Measurements from ENCODE around the gene ABCA9. TPM values are rescaled to one million over a fixed set of nuclear protein-coding genes. Genes with fewer than 3 reads are reported as not detected.
A peak's percentile ranks its signal among the peaks of the same experiment; 100 is the strongest.

ABCA9 gene
- total and polyA plus RNA-seq, 9 of the 15 experiments (the other 6 are each of a cell fraction or from before 2014, with no cell fraction given) = 0.04 TPM; not detected in 8

DNA sequence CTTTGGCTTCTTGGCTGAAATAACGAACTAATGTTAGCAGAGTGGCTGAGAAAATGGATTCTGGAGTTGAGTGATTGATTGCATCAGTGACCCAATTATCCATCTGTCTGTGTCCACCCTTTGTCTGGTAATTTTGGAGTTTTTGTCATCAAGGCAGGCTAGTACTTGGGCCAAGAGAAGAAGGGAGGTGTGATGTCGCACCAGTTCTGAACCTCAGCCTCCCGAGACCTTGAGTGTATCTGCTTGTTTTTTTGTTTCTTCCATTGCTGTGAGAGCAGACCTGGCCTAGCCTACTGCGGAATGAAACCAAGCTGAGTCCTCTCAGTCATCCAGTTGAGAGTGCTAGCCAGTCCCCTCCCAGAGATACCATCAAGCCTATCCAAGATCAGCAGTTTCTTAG, 110.0 kb downstream of the ABCA9 start (continued):
- TF ChIP-seq, protein P1, sequence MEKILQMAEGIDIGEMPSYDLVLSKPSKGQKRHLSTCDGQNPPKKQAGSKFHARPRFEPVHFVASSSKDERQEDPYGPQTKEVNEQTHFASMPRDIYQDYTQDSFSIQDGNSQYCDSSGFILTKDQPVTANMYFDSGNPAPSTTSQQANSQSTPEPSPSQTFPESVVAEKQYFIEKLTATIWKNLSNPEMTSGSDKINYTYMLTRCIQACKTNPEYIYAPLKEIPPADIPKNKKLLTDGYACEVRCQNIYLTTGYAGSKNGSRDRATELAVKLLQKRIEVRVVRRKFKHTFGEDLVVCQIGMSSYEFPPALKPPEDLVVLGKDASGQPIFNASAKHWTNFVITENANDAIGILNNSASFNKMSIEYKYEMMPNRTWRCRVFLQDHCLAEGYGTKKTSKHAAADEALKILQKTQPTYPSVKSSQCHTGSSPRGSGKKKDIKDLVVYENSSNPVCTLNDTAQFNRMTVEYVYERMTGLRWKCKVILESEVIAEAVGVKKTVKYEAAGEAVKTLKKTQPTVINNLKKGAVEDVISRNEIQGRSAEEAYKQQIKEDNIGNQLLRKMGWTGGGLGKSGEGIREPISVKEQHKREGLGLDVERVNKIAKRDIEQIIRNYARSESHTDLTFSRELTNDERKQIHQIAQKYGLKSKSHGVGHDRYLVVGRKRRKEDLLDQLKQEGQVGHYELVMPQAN (IDR thresholded peaks at IDR 0.05; ENCODE audit: borderline replicate concordance) = no peak
- TF ChIP-seq BHLHE40 (IDR thresholded peaks at IDR 0.05; ENCODE audit: low read length) = no peak
- no peak for TF ChIP-seq CTBP1 (IDR thresholded peaks at IDR 0.05; ENCODE audit: borderline replicate concordance)
- no peak for TF ChIP-seq RBM34 (IDR thresholded peaks at IDR 0.05; ENCODE audit: borderline replicate concordance, insufficient read depth, low read length)
- no peak for TF ChIP-seq DMBX1 (CRISPR knock-in tag; IDR thresholded peaks at IDR 0.05; ENCODE audit: borderline replicate concordance)
- TF ChIP-seq ZNF197 (CRISPR knock-in tag; IDR thresholded peaks at IDR 0.05; ENCODE audit: low read depth) = no peak
- no peak for TF ChIP-seq MCM5 (IDR thresholded peaks at IDR 0.05; ENCODE audit: low read depth)
- no peak for TF ChIP-seq GMEB1 (CRISPR knock-in tag; IDR thresholded peaks at IDR 0.05)
- no peak for TF ChIP-seq NR1H2 (CRISPR knock-in tag; IDR thresholded peaks at IDR 0.05)
- TF ChIP-seq PKNOX1 (IDR thresholded peaks at IDR 0.05) = peak; percentile 54; the same call in 1 of the 2 replicates
- TF ChIP-seq HMBOX1 (IDR thresholded peaks at IDR 0.05) = peak; percentile 82
- no peak for TF ChIP-seq ZEB2 (IDR thresholded peaks at IDR 0.05)
- TF ChIP-seq TFE3 (CRISPR knock-in tag; IDR thresholded peaks at IDR 0.05) = no peak
- TF ChIP-seq FOXK2 (conservative IDR thresholded peaks at IDR 0.05 in 1 of 2, IDR thresholded peaks at IDR 0.05 in 1 of 2; ENCODE audit: low read depth in 2 of 2) = peak in 1 of 2 experiments; percentile 30; a peak in 1 of 4 replicates
- peak; percentile 44; the same call in 1 of the 2 replicates for TF ChIP-seq CEBPB (tag; IDR thresholded peaks at IDR 0.05)
- TF ChIP-seq MEIS2 (IDR thresholded peaks at IDR 0.05; ENCODE audit: partially characterized antibody) = peak; percentile 87
- no peak for TF ChIP-seq THRA (IDR thresholded peaks at IDR 0.05)
- TF ChIP-seq, protein P2, sequence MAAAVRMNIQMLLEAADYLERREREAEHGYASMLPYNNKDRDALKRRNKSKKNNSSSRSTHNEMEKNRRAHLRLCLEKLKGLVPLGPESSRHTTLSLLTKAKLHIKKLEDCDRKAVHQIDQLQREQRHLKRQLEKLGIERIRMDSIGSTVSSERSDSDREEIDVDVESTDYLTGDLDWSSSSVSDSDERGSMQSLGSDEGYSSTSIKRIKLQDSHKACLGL (CRISPR knock-in tag; IDR thresholded peaks at IDR 0.05; ENCODE audit: borderline replicate concordance, poor library complexity, severe bottlenecking) = no peak
